ENCODE results near the gene EML3. TPM values are rescaled to one million over a fixed set of nuclear protein-coding genes. Genes with fewer than 3 reads are reported as not detected.

The EML3 gene
- total and polyA plus RNA-seq, 2 of the 8 experiments (the other 6 are each of a cell fraction or from before 2014, with no cell fraction given): 19.2 to 29.9 TPM

- Histone ChIP-seq H3K4ac (replicated peaks; ENCODE audit: insufficient read length, low read depth, low read length) (no peak overlapping the region), H2AFZ (ENCODE audit: low read length) (no peak overlapping the region), H4K20me1 (replicated peaks in 1 of 2; ENCODE audit: control insufficient read depth in 1 of 2, insufficient read depth in 2 of 2, low read length in 2 of 2) (peaks cover 0 to 8% of the 10 kb centered on the region in 2 experiments), H3K27ac (ENCODE audit: low read depth, low read length) (no peak overlapping the region), H2BK20ac (ENCODE audit: low read length) (no peak overlapping the region), H3K18ac (ENCODE audit: extremely low read depth, low read length) (no peak overlapping the region), H2BK120ac (replicated peaks; ENCODE audit: low read depth, low read length) (no peak overlapping the region), H2BK15ac (ENCODE audit: low read length) (no peak overlapping the region), H2AK5ac (ENCODE audit: low read depth, low read length) (no peak overlapping the region), H3K14ac (ENCODE audit: insufficient read length) (no peak overlapping the region), H3K4me1 (replicated peaks in 1 of 4; ENCODE audit: control insufficient read depth in 3 of 4, insufficient read depth in 4 of 4, low read length in 3 of 4) (no peaks in the 10 kb centered on the region), H3K79me1 (ENCODE audit: low read depth, low read length) (peaks cover 7% of the 10 kb centered on the region; the same call in 1 of the 2 replicates), H3K27me3 (replicated peaks in 1 of 4; ENCODE audit: control insufficient read depth in 3 of 4, extremely low read depth in 1 of 4, insufficient read depth in 3 of 4, low read length in 3 of 4) (no peaks in the 10 kb centered on the region), H3K56ac (replicated peaks; ENCODE audit: insufficient read length, low read depth, low read length) (no peak overlapping the region), H3K9ac (replicated peaks in 1 of 4; ENCODE audit: extremely low read depth in 1 of 4, low read depth in 3 of 4, low read length in 3 of 4) (no peak overlapping the region; a peak in 1 of 7 replicates), H3K23me2 (ENCODE audit: low read depth, low read length) (peaks cover 3% of the 10 kb centered on the region), H2BK12ac (ENCODE audit: low read depth, low read length) (no peak overlapping the region), H4K8ac (ENCODE audit: extremely low read depth, insufficient read depth, low read length) (peak overlapping the region; percentile 35; the same call in 1 of the 2 replicates), H4K5ac (ENCODE audit: insufficient read length, low read depth, low read length) (no peak overlapping the region), H3K4me2 (ENCODE audit: insufficient read depth in 1 of 2, low read depth in 2 of 2, low read length in 2 of 2) (no peak overlapping the region; a peak in 1 of 4 replicates), H4K91ac (replicated peaks; ENCODE audit: insufficient read length, low read length) (no peak overlapping the region), H3K23ac (ENCODE audit: insufficient read length) (no peak overlapping the region), H3K4me3 (ENCODE audit: extremely low read depth in 1 of 4, insufficient read depth in 2 of 4, low read depth in 3 of 4, low read length in 4 of 4) (no peak overlapping the region), H3K79me2 (ENCODE audit: control insufficient read depth in 1 of 2, insufficient read depth in 2 of 2, low read length in 2 of 2) (peaks cover 7 to 23% of the 10 kb centered on the region in 2 experiments), H3K9me3 (ENCODE audit: insufficient read depth in 2 of 2, low read depth in 1 of 2, low read length in 1 of 2) (no peaks in the 10 kb centered on the region), H3K36me3 (ENCODE audit: control insufficient read depth in 2 of 4, insufficient read depth in 4 of 4, low read length in 3 of 4) (peaks cover 0 to 6% (median 2%) of the 10 kb centered on the region in 4 experiments; a peak in 4 of 8 replicates), H2BK5ac (ENCODE audit: low read depth, low read length) (no peak overlapping the region)
- FAIRE-seq: no peak
- DNase-seq (ENCODE audit: low read depth in 1 of 2, low spot score in 2 of 2): no peak
- CTCF ChIA-PET (ENCODE audit: partially characterized antibody): interaction anchor here (1.5 kb wide), 1 partner anchor 8 kb away, joined by 4 read pairs; no protein-coding TSS in a partner anchor
- POLR2A ChIA-PET (ENCODE audit: partially characterized antibody): interaction anchor here (1.0 to 50.4 kb wide), 4 partner anchors 32 to 201 kb away, joined by 3 to 2041 read pairs (median 6); partner anchors contain the start of genes BSCL2, C11orf98, CSKMT and GNG3
- WGBS, 2 experiments (ENCODE audit: extremely low coverage in 1 of 2, insufficient coverage in 1 of 2, insufficient read length in 1 of 2, insufficient replicate concordance in 2 of 2, low coverage in 1 of 2, low lambda C conversion rate in 2 of 2, missing lambda C conversion rate in 1 of 2): 96% methylated on average over 11 of the region's 11 CpGs; no CpG with 5 or more reads in 1 of the 2 experiments
- TF ChIP-seq MAFK (IDR thresholded peaks at IDR 0.05; ENCODE audit: low read depth, low read length) (no peak), SP2 (IDR thresholded peaks at IDR 0.05; ENCODE audit: low read length) (no peak), MAX (IDR thresholded peaks at IDR 0.05) (no peak), BRCA1 (IDR thresholded peaks at IDR 0.05; ENCODE audit: low read depth, low read length) (no peak), EZH2 (IDR thresholded peaks at IDR 0.05; ENCODE audit: low read depth, low read length, severe bottlenecking) (no peak), CTCF (IDR thresholded peaks at IDR 0.05; ENCODE audit: control extremely low read depth in 1 of 3, insufficient read depth in 1 of 3, low read depth in 1 of 3, low read length in 3 of 3) (no peak), ATF2 (IDR thresholded peaks at IDR 0.05; ENCODE audit: low read length) (no peak), SIN3A (conservative IDR thresholded peaks at IDR 0.05 in 1 of 2, IDR thresholded peaks at IDR 0.05 in 1 of 2; ENCODE audit: low read depth in 1 of 2, low read length in 2 of 2) (no peak), TBP (IDR thresholded peaks at IDR 0.05; ENCODE audit: low read depth, low read length) (no peak)
Measured at GRCh38 chr11:62654297-62654696, 41.7 kb upstream of the EML3 start.
